Measurements from ENCODE around the gene SOX3.

GRCh38 chrX:140514554-140514953, 9.7 kb upstream of the SOX3 start:
- TF ChIP-seq CTBP1 (IDR thresholded peaks at IDR 0.05; ENCODE audit: borderline replicate concordance) (no peak), FOXK2 (IDR thresholded peaks at IDR 0.05) (no peak), TARDBP (IDR thresholded peaks at IDR 0.05) (no peak), BHLHE40 (IDR thresholded peaks at IDR 0.05; ENCODE audit: borderline replicate concordance) (no peak), SP1 (IDR thresholded peaks at IDR 0.05) (no peak), PKNOX1 (IDR thresholded peaks at IDR 0.05) (no peak), ZNF384 (IDR thresholded peaks at IDR 0.05) (no peak), L3MBTL2 (conservative IDR thresholded peaks at IDR 0.05) (no peak), NFRKB (IDR thresholded peaks at IDR 0.05) (no peak), FOXA1 (IDR thresholded peaks at IDR 0.05) (no peak), ARNT (IDR thresholded peaks at IDR 0.05) (no peak), HDGF (IDR thresholded peaks at IDR 0.05; ENCODE audit: borderline replicate concordance) (no peak), FOXM1 (IDR thresholded peaks at IDR 0.05; ENCODE audit: borderline replicate concordance) (no peak), SUZ12 (IDR thresholded peaks at IDR 0.05) (no peak)
